RPMI7951 (cell line): Measurements from ENCODE around the gene NPY2R. TPM values are rescaled to one million over a fixed set of nuclear protein-coding genes. Genes with fewer than 3 reads are reported as not detected.

Experiments used
- DNase-seq: peaks from one replicate; pipeline ENCODE4 v3.0.0-alpha.2; 2012; ENCODE audit warnings: low read depth
- total RNA-seq: library from RNA; depleted of rRNA; stranded (reverse); fragments of >200 nt; shearing (Covaris generic); gene quantifications from 2 replicates; pipeline ENCODE4 v1.2.3, GENCODE V29; 2014; rRNA removed

The NPY2R gene, protein sequence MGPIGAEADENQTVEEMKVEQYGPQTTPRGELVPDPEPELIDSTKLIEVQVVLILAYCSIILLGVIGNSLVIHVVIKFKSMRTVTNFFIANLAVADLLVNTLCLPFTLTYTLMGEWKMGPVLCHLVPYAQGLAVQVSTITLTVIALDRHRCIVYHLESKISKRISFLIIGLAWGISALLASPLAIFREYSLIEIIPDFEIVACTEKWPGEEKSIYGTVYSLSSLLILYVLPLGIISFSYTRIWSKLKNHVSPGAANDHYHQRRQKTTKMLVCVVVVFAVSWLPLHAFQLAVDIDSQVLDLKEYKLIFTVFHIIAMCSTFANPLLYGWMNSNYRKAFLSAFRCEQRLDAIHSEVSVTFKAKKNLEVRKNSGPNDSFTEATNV
- total RNA-seq = not detected in 2 replicates

DNA sequence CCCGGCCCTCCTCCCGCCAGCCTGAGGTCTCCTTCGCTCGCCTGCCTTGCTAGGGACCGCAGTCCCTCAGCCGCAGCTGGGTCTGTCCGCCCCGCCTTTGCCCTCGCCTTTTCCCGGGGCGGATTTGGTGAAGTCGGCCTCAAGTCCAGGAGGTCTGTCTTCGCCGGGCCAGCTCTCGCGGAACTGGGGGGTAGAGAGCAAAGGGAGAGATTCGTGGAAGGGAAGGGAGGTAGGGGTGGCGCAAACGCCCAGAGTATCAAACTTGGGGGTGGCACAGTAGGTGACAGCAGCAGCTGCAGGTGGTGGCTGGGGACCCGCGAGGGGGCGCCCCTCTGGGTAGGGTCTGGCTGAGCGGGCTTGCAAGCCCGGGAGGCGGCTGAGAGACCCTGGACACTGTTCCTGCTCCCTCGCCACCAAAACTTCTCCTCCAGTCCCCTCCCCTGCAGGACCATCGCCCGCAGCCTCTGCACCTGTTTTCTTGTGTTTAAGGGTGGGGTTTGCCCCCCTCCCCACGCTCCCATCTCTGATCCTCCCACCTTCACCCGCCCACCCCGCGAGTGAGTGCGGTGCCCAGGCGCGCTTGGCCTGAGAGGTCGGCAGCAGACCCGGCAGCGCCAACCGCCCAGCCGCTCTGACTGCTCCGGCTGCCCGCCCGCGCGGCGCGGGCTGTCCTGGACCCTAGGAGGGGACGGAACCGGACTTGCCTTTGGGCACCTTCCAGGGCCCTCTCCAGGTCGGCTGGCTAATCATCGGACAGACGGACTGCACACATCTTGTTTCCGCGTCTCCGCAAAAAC, at the start of gene NPY2R:
Gene NPY2R, plus strand, starts transcription at position 379 of the 797 bp plus-strand sequence. CDS start 5,304 bp downstream, outside the sequence.
- no peak for DNase-seq

DNA sequence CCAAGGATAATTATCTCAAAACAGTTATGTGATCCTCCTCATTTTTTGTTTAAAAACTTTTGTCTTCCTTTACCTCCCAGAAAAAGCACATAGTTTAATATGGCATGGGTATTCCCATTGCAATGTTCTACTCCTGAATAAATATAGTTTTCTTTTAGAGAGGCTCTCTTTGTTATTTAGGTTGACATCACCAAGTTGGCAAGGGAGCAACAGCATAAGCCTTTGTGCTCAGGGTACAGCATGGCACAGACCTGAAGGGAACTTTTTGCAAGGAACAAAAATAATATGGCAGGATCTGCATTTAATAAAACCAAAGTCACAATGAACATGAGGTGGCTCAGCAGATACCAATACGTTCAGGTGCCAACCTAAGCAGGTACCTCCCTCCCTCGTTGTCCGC, 47.1 kb upstream of the NPY2R start:
- no peak for DNase-seq

DNA sequence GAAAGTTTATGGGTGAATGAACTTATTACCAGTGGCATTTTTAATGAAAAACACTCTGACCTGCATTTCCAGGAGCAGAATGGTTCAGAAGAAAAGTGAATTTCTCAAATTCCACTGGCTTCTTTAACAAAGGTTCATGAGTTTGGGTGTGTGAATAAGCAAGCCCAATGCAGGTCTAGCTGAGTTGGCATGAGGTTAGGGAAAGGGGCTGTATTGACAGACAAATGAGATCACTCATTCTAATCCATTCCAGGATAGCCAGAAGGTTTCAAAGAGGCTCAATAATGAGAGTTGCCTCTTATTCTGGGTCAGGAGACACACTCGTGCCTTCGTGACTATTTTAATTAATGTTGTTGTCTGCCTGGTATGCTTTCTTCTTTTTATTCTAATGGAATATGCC, 43.7 kb upstream of the NPY2R start:
- DNase-seq = no peak

DNA sequence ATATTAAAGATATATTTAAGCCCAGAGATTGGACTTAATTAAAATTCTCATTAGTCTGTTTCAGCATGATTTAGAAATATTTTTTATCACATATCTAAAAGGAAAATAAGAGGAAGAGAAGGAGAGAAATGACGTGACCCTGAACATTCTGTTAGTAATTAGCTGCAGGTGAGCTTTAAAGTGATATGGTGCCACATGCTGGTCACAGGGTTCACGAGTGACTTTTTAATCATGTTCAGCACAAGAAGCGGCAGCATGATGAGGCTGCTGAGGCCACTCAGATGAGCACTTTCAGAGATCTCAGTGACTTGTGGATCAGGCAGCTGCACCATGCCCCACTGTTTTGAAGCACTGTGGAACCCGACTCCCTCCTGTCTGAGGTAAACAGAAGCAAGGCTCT, 37.9 kb upstream of the NPY2R start:
- DNase-seq = no peak

DNA sequence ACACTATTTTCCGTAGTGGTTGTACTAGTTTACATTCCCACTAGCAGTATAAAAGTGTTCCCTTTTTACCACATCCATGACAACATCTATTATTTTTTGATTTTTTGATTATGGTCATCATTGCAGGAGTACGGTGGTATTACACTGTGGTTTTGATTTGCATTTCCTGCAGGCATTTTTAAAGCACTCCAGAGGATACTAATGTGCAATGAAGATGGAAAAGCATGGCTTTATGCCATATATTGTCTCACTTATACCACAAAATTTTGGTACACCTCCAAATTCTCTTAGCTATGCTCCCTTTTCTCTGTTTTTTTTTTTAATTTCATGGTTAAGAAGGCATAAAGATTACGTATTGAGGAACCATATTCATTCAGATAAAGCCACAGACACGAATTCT, 35.1 kb upstream of the NPY2R start:
- DNase-seq = no peak

DNA sequence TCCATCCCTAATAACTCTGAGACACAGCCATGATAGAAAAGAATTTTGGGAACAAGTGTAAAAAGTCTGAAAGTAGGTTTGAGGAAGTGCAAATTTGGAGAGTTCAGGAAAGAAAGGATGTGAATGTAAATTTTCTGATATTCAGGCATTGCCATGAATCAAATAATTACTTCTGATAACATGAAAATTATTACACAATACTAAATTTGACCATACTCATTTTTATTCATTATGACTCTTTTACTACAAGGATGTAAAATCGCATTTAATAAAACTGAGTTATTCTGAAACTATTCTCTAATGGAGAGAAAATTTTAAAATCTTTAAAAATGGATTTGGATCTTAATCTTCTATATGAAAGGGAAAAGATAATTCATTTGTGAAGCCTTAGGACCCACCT, 33.8 kb upstream of the NPY2R start:
- DNase-seq = no peak

DNA sequence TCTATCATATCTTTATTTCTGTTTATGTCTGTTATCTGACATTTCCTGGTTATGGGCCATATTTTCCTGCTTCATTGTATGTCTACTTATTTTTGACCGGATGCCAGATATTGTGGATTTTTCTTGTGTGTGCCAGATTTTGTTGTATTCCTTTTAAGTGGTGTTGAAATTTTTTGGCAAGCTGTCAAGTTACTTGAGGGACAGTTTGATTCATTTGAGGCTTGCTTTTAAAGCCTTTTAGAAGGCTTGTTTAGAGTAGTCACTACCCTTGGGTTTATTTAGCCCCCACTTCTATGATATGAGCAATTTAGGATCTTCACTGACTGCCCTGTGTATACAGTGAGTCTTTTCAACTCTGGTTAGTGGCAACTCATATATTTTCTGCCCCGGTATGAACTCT, 29.2 kb upstream of the NPY2R start:
- no peak for DNase-seq

DNA sequence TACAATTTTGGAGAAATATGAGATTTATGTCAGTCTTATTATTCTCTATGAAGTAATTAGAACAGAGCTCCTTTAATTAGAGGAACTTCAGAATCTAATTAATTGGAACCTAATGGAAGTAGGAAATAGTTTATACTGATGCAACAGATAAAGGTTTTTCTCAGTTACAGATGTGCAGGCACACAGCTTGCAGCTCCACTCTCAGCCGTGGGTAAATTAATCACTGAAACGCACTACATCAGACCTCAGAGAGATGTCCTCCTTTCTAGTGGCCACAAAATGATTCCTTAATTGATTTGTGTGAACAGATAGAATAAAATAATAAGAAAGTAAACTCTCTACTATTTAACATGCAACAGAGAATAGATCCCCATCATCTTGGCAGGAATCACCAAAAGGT, 21.5 kb upstream of the NPY2R start:
- no peak for DNase-seq

DNA sequence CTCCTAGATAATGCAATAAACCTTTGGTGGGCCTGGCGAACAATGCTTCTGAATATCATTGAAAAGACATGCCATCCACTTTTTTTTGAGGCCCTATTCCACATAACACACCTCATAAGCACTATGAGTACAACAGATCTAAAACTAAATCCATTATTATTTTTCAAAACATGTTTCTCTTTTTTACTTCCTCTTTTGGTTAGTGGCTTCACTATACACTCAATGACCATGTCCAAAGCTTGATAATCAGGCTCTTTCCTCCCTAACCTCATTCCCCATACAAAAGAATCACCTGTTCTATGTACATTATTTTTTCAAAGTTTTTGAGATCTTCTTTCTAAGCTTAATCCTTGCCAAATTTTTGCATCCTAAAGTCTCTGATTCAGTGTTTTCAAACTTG, 20.4 kb upstream of the NPY2R start:
- DNase-seq = no peak

DNA sequence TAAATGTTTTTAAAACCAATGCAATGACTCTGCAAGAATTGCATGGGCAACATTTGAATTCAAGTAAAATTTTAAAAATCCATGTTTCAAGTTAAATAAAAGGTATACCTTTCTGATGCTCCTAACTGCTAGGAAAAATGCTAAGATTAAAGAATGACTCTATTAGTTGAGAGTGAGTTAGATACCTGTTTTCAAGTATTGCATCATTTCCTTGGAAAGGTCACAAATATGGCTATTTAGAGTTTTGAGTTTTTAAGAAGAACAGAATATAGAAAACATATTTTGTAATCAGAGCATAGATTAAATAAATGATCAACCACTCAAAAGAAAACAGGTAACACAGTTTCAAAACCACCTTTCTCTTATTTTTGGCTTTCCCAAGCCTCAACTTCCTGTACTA, 18.3 kb upstream of the NPY2R start:
- no peak for DNase-seq

DNA sequence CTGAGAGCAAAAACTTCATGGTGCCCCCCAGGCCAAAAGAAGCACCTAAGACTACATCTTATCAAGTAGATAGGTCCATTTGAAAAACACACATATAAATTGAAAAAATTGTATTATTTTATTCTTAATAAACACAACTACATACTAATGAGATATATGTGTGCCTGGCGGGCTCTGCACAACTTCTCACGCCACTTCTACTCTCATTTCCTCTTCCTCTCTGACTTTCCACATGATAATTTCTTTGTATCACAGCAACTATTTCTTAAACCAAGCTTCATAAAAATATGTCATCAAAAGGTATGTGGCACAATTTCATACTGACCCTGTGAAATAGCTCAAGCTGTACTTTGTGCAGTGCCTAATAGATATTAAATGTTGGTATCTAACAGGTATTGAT, 10.7 kb upstream of the NPY2R start:
- no peak for DNase-seq

DNA sequence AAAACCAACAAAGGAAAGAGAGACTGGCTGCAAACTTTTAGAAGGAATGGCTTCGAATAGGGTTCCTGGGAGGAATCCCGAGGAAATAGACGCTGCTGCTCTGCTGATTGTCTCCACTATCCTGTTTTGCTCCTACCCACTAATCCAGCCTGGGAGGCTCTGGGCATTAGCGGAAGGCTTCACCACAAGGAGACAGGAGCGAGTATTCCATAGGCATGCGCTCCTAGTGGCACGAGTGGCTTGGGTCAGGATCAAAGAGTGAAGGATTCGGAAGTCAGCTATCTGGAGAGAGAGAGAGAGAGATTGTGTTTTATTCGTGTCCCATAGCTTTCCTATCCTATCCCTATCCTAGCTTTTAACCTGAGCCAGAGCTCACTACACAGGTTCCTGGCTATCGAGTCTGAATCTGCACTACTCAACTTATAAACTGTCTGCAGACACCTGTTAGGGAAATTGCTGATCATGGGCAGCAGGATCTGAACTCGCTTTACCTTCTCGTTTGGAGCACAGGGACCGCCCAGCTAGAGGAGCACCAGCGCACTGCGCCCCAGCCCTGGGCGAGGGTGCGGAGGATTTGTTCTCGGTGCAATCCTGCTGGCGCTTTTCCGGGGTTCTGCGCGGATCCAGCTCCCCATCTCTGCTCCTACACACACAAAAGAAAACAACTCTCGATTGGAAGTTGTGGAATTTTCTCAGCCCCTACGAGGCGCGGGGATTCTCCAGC, 740 bp upstream of the NPY2R start:
- no peak for DNase-seq

DNA sequence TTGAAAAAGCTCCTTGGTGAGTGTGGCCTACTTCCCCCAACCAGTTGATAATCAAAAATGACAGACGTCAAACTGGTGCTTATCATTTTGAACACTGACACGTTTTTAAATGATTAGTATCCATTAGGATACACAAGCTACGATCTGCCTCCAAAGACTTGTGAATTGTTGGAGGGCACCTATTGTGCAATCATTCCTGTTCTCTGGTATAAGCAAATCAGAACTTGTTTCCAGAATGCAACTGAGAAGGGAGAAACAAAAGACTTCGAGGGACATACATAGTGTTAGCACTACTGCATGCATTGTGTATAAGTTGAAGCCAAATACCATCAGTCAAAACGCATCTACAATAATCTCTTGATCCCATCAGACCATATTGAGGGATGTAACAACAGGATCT, 11.6 kb downstream of the NPY2R start:
- DNase-seq = no peak

DNA sequence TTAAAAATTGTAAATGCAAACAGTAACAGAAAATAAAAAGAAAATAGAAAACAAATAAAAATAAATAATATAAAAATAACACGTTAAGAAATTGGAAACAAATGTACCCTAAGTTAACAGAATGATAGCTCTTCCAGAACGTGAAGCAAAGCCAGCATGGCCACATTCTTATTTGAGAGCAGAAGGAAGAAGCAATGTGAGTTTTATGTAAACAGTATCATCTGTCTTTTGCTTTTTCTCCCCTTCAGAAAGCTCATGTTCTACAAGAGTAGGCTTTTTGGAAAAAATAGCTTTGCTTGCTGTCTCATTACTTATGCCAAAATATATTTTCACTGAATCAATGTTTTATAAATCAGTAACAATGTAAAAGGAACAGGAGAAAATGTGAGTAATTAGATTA, 18.7 kb downstream of the NPY2R start:
- DNase-seq = no peak

DNA sequence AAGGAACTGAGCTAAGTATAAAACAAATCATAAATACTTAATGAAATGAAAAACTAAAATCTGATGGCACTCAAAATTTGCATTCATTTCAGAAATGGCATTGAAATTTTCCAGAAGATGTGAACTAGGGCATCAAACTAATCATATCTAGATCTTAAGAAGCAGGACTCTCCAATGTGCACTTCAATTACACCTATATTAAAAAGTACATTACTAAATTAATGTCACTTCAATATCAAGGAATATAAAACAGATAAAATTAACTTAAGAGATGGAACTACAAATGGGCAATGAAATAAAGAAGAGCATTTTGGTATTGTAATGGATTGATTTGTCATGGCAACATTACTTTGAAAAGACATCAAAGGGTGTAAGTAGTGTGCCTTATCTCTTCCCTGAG, 20.3 kb downstream of the NPY2R start:
- no peak for DNase-seq

DNA sequence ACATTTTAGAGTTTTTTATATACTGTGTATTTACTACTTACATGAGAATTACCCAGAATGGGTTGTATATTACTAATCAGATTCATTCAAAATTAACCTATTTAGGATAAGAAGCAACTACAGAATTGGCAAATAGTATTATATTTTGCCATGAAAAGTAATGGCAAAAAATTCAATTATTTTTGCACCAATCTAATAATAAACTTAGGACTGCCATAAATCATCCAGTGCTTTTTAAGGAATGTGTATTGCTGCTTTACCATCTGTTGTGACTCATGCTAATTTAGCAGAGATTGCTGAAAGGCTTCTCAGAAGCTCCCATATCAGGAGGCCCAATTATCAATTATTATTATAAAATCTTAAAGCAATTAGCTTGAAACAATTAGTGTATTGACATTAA, 24.0 kb downstream of the NPY2R start:
- DNase-seq = no peak

DNA sequence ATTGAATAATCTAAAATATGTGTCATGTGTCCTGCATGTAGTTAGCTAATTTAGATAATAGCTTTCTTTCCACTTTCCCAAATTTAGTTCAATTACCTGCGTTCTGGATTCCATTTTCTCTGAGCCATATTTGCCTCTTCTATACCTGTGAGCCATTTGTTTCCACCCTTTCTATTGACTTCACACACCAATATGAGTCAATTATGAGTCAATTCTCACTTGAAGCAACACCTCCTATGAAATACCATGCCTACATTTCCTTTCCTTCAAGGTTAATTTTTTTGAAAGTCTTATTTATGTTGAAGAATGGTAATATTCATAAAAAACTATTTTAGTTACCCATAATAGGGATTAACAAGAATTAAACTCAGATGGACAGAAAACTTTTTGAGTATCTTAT, 25.8 kb downstream of the NPY2R start:
- no peak for DNase-seq

DNA sequence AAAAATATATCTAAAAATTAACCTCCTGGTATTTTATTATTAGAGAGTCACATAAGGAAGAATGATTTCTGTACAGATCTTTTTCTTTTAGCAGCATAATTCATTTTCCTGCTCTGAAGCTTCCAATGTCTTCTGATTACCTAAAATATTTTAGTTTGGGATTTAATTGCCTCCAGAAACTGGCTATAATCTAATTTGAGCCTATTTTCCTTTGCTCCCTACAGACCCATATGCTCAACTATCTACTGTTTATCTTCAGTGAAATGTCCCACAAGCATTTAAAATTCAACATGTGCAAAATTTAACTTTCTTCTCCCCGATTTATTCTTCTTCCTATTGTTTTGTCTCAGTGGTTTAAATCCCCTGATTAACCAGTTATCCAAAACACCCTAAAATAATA, 29.1 kb downstream of the NPY2R start:
- no peak for DNase-seq

DNA sequence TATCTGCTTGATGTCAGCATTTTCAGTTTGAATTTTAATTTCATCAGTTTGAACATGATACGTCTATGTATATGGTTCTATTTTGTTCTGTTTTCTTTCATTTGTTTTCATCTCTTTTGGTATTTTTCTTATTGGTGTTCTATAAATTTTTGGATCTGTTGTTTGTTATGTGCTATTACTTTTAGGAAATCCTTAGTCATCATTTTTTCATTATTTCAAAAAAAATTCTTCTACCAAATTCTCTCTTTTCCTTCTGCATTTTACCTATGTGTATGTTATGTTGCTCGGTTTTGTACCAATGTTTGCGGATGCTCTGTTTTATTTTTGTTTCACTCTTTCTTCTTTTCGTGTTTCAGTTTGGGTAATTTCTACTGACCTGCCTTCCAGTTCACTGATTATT, 32.8 kb downstream of the NPY2R start:
- DNase-seq = no peak

DNA sequence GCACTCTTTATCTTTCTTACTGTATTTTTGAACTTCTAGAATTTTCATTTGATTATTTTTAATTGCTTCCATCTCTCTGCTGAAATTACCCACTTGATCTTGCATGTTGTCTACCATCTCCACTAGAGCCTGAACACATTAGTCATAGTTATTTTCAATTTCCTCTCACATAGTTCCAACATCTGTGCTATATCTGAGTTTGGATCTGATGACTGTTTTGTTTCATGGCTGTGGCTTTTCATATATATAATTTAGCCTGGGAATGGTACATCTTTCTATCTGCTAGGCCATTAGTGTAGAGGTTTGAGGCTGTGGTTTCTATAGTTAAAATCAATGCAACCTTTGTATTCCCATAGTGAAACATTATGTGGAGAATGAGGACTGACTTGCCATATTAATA, 33.2 kb downstream of the NPY2R start:
- DNase-seq = no peak

DNA sequence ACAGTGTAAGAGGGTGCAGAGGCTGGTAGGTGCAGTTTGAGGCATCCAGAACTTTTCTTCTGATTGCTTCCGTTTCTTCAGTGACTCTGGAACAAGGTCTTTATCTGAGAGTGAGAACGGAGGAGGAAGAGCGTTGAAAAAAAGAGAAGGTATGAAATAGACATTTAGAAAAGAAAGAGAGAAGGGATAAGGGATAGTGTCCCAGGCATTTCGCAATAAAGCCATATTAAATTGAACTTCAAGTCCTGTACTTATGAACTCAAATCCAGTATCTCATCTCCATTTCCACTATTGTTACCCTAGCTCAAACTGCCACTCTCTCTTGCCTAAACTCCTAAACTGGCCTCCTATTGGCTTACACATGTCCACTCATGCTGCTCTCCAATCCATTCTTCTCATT, 36.7 kb downstream of the NPY2R start:
- no peak for DNase-seq

DNA sequence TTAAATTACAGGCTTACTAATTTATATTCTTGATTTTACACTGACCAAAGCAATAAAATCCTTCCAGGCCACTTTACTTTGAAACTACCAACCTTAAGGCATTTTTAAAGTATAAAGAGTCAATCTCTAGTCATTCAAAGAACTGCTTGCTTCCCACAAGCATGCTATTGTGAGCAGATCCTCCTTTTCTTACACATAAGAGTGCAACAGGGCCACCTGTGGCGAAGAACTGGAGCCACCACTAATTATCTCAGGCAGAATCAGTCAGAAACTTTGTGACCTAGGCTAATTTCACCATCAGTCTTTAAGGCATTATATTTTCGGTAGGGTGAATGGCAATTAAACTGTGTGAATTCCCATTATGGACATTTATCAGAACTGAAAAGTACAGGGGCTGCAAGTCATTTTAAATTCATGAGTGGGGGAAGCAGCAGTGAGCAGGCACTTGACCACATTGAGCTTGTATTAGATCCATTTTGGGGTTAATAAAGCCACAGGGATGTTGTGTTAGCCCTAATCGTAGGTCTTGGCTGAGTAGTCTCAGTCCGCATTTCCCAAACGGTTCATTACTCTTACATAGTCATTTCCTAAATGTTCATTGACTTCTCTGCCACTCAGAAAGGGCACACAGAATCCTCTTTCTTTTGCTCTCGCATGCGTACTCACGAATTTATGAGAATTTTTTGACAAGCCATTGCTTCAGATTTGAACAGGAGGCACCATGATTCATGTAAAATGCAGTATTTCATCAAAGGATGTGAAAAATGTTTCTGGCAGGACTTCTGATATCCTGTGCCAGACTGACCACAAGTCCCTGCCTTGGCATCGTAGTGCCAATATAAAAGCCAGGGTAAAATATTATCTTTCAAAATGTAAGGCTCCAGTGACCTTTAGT, 39.8 kb downstream of the NPY2R start:
- no peak for DNase-seq
